GM21526 (cell line): ENCODE measurements around the gene TIMMDC1.
"Not testable (repeated sequence)": the region's sequence is repeated elsewhere in the genome, so short reads cannot be mapped to it uniquely, and the experiment has no call there.

Experiments used
- ATAC-seq: cut with Tn5 transposase; IDR thresholded peaks from one replicate; pipeline ENCODE4 v1.9.1; 2021; ENCODE audit warnings: moderate library complexity; ENCODE audit not compliant: unreplicated experiment, low FRiP score

TIMMDC1 gene

GRCh38 chr3:119508172-119508845, 10.0 kb downstream of the TIMMDC1 start:
- no peak for ATAC-seq

GRCh38 chr3:119510690-119511089, 12.3 kb downstream of the TIMMDC1 start:
- no peak for ATAC-seq

DNA sequence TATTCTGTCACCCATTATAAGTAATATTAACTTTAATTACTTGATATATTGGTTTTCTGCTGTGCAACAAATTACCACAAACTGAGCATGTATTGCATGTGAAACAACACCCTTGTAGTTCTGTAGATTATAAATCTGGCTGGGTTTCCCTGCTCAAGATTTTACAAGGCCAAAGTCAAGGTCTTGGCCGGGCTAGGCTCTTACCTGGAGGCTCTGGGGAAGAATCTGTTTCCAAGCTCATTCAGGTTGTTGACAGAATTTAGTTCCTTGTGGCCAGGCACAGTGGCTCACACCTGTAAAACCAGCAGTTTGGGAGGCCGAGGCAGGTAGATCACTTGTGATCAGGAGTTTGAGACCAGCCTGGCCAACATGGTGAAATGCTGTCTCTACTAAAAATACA, 16.3 kb downstream of the TIMMDC1 start:
- no peak for ATAC-seq

GRCh38 chr3:119517112-119517511, 18.8 kb downstream of the TIMMDC1 start:
- no peak for ATAC-seq

- ATAC-seq, result no peak
Observed at GRCh38 chr3:119518026-119518425, 19.7 kb downstream of the TIMMDC1 start.

DNA sequence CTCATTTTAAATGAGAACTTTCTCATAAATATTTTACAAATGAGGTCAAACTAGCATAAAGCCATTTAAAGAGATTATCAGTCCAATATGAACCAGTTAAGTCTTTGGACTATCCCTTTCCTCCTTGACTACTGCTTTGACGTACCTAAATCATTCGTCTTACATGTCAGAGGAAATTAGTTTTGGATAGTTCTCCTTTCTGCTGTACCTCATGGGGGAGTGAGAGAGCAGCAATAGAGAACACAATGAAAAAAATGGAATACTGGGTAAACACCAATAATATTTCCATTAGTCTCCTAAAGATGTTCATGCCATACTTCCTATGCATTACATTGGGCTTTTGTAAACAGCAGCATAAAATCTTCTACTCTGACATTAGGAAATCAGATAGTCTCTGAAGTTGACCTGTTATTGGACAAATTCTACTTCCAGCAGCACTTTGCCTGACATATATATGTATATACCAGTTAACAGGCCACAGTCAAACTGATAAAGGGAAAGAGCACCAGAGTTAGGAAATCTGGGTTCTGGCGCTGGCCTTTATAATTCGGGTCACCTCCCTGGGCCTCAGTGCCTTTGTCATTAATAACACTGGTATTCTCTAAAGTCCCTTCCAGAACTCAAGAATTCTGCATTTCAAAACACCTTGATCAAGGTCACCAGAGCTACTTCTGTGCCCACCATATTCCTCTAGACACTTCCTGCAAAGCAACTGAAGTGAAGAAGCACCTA, 26.8 kb downstream of the TIMMDC1 start:
- no peak for ATAC-seq

GRCh38 chr3:119527714-119528113, 29.4 kb downstream of the TIMMDC1 start:
- ATAC-seq, result no peak

GRCh38 chr3:119529883-119530282, 31.5 kb downstream of the TIMMDC1 start:
- no peak for ATAC-seq

GRCh38 chr3:119530456-119530855, 32.1 kb downstream of the TIMMDC1 start:
- no peak for ATAC-seq

- no peak for ATAC-seq
Observed at GRCh38 chr3:119531151-119531550, 32.8 kb downstream of the TIMMDC1 start.

DNA sequence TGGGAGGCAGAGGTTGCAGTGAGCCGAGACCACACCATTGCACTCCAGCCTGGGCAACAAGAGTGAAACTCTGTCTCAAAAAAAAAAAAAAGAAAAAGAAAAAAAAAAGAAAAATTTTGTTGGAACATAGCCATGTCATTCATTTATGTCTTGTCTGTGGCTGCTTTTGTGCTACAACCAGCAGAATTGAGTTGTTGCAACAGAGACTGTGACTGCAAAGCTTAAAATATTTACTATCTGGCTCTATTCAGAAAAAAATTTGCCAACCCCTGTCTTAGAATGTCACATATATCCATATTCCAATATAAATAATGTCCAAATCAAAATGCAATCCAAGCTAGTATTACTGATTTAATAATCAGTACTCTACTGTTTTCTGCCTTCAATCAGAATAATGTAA, 35.9 kb downstream of the TIMMDC1 start:
- no peak for ATAC-seq

- ATAC-seq, result no peak
Observed at GRCh38 chr3:119536757-119537156, 38.4 kb downstream of the TIMMDC1 start.

GRCh38 chr3:119538772-119539171, 40.4 kb downstream of the TIMMDC1 start:
- no peak for ATAC-seq

DNA sequence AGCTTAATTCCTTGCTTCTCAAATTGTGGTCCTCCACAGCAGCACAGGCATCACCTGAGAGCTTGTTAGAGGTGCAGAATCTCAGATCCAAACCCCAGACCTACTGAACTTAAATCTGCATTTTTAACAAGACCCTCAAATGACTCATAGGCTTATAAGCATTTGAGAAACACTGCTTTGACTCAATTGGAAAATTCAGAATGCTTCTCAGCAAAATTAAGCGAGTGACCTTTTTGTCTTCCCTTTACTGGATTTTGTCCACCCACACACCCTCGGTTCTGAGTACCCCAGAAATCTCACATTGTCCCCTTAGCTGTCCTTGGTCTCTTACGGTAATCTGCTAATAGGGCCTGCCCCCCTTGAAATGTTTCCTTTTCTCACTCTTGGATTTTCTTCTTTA, 43.2 kb downstream of the TIMMDC1 start:
- ATAC-seq, result no peak

- ATAC-seq, result no peak
Observed at GRCh38 chr3:119542168-119542767, 43.9 kb downstream of the TIMMDC1 start.

DNA sequence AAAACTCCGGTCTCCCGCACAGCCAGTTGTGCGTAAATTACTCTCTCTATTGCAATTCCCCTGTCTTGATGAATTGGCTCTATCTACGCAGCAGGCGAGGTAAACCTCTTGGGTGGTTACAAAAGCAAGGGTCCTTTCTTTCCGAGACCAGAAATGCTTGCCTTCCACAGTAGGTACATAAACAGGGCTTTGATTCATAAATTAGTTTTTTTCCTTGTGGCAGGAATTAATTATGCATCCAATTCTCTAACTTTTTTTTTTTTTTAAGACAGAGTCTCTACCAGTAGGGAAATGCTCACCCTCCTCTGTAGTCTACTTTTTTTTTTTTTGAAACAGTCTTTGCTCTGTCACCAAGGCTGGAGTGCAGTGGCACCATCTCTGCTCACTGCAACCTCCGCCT, 44.8 kb downstream of the TIMMDC1 start:
- ATAC-seq, result no peak

DNA sequence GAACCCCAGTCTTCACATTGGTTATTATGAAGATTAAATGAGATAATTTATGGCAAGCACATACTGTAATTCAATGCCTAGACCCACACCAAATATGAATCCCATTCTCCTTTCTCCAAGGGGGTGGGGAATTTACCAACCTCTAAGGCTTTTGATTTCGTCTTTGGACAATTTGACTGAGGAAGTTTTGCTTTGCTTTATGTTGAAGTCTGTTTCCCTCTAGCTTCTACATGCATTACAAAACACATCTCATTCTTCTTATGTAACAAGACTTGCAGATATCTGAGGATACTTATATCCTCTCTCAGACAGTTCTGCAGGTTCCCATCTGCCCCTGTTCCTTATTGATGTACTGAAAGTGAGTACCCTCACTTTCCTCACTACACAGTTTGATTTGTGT, 48.9 kb downstream of the TIMMDC1 start:
- no peak for ATAC-seq

DNA sequence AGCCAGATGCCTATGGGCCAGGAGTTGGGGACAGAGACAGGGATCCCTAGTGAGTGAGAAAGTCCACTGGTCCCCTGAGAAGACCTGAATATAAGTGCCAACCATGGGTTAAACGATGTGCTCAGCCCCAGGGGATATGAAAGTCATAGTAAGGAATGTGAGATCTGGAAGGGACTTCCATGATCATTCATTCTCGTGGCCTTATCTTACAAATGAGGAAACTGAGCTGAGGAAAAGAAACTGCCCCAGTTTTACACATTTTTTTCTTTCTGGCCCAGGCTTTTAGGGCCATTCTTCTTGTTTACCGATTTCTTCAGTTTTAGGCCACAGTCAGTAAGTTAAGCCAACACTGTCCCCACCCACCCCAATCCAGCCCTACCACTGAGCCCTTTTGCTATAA, 50.0 kb downstream of the TIMMDC1 start:
- ATAC-seq, result no peak

DNA sequence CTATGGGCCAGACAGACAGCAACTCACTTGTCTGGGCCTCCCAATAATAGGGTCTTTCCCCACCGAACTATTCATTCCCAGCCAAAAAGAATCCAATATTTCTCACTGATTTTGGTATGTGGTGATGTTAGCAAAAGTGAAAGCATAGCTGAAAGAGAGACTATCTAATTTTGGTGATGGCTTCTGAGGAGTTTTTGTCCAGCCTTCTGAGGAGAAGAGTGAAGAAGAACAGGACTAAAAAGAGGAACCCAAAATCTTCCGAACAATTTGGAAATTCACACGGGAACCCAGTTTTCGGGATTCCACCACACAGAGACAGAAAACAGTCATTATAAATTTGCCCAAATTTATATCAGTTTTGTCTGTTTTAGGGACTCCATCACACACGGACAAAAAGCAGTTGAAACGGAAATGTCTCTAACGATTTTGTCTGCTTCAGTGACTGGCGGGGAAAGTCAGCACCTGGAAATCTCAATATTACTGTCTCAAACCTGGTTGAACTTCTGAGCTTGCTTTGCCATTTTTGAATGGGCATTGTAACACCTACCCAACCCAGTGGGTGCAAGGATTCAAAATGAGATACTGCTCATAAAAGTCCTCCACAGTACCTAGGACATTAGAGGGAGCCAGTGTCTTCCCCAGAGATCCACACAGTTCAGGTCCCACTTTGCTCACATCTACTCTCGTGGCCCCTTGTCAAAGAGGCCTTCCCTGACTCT, 52.0 kb downstream of the TIMMDC1 start:
- peak; percentile 33 for ATAC-seq

- no peak for ATAC-seq
Observed at GRCh38 chr3:119551598-119551997, 53.3 kb downstream of the TIMMDC1 start.

DNA sequence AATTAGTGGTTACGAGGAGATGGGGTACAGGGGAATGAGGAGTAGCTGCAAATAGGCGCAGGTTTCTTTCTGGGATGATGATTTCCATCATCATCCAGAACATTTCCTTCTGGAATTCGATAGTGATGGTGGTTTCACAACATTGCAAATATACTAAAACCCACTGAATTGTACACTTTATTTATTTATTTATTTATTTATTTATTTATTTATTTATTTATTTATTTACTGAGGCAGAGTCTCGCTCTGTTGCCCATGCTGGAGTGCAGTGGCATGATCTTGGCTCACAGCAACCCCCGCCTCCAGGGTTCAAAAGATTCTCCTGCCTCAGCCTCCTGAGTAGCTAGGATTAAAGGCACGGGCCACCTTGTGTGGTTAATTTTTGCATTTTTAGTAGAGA, 54.6 kb downstream of the TIMMDC1 start:
- not testable (repeated sequence) for ATAC-seq
